Skeletal muscle tissue (tissue), 4 donors: ENCODE results near the gene QSER1. TPM values are rescaled to one million over a fixed set of nuclear protein-coding genes. Genes with fewer than 3 reads are reported as not detected.
A peak's percentile ranks its signal among the peaks of the same experiment; 100 is the strongest.
"Not testable (repeated sequence)": the region's sequence is repeated elsewhere in the genome, so short reads cannot be mapped to it uniquely, and the experiment has no call there.

Experiments
- H3K27ac ChIP-seq: one replicate; pipeline ENCODE4 v1.7.0; 2013; ENCODE audit warnings: mild to moderate bottlenecking, low read depth, low read length, inconsistent platforms
- H3K27me3 ChIP-seq, 3 donors: one replicate each; pipeline ENCODE4 v1.7.0; 2013; ENCODE audit warnings: low read length in 3 of 3; ENCODE audit not compliant: control insufficient read depth in 3 of 3, insufficient read depth in 3 of 3
- H3K36me3 ChIP-seq, 3 donors: one replicate each; pipeline ENCODE4 v1.7.0; 2013; ENCODE audit warnings: low read length in 3 of 3; ENCODE audit not compliant: control insufficient read depth in 3 of 3, insufficient read depth in 3 of 3
- H3K4me1 ChIP-seq, 3 donors: one replicate each; pipeline ENCODE4 v1.7.0; 2013; ENCODE audit warnings: low read length in 3 of 3, mild to moderate bottlenecking in 3 of 3; ENCODE audit not compliant: control insufficient read depth in 3 of 3, insufficient read depth in 3 of 3
- H3K4me3 ChIP-seq, 3 donors: one replicate each; pipeline ENCODE4 v1.7.0; 2013; ENCODE audit warnings: low read length in 3 of 3
- H3K9ac ChIP-seq, 3 donors: one replicate each; pipeline ENCODE4 v1.7.0; 2013; ENCODE audit warnings: low read length in 3 of 3, mild to moderate bottlenecking in 3 of 3, moderate library complexity in 2 of 3, low read depth in 1 of 3
- H3K9me3 ChIP-seq, 3 donors: one replicate each; pipeline ENCODE4 v1.7.0; 2013; ENCODE audit warnings: low read length in 3 of 3; ENCODE audit not compliant: control insufficient read depth in 3 of 3
- total RNA-seq: library from RNA; depleted of rRNA; stranded (reverse); fragments of >200 nt; gene quantifications from one replicate; pipeline ENCODE4 v1.2.3, GENCODE V29; 2014
- donor health status: Osteomylitis.

Gene QSER1
- total RNA-seq, 1 donor from 2014 or later: 29.2 TPM

GRCh38 chr11:32888384-32888710 lies 4.3 kb upstream of the QSER1 start:
- not testable (repeated sequence) for H3K27me3 ChIP-seq, H3K4me3 ChIP-seq, H3K4me1 ChIP-seq, H3K36me3 ChIP-seq, H3K9ac ChIP-seq, H3K9me3 ChIP-seq, H3K27ac ChIP-seq

- H3K4me1 ChIP-seq: peaks cover 0 to 6% (median 3%) of the 10 kb centered on the region in 3 donors
- H3K4me3 ChIP-seq: no peak overlapping the region
- H3K9me3 ChIP-seq: no peaks in the 10 kb centered on the region
- no peaks in the 10 kb centered on the region for H3K36me3 ChIP-seq
- H3K27me3 ChIP-seq: no peaks in the 10 kb centered on the region
- H3K9ac ChIP-seq: no peak overlapping the region
- no peak overlapping the region for H3K27ac ChIP-seq
Observed at GRCh38 chr11:32888805-32889204, 3.8 kb upstream of the QSER1 start.

- no peaks in the 10 kb centered on the region for H3K36me3 ChIP-seq
- peaks cover 3 to 12% (median 5%) of the 10 kb centered on the region in 3 donors for H3K4me1 ChIP-seq
- no peaks in the 10 kb centered on the region for H3K9me3 ChIP-seq
- no peak overlapping the region for H3K27ac ChIP-seq
- H3K4me3 ChIP-seq: peak overlapping the region in 1 of 3 donors; percentile 18
- H3K27me3 ChIP-seq: no peaks in the 10 kb centered on the region
- no peak overlapping the region for H3K9ac ChIP-seq
Observed at GRCh38 chr11:32890843-32891656, 1.6 kb upstream of the QSER1 start.

GRCh38 chr11:32891657-32892354 lies 805 bp upstream of the QSER1 start:
- Histone ChIP-seq H3K9me3 (no peaks in the 10 kb centered on the region), H3K27ac (peak overlapping the region; percentile 84), H3K27me3 (no peaks in the 10 kb centered on the region), H3K36me3 (no peaks in the 10 kb centered on the region), H3K4me1 (peaks cover 3 to 12% (median 5%) of the 10 kb centered on the region in 3 donors), H3K9ac (peak overlapping the region; percentile 87 to 92 (median 90)), H3K4me3 (peak overlapping the region; percentile 76 to 87 (median 87))

GRCh38 chr11:32893093-32893342 lies 407 bp downstream of the QSER1 start:
- peaks cover 3 to 12% (median 5%) of the 10 kb centered on the region in 3 donors for H3K4me1 ChIP-seq
- peak overlapping the region; percentile 79 for H3K27ac ChIP-seq
- no peaks in the 10 kb centered on the region for H3K36me3 ChIP-seq
- H3K9me3 ChIP-seq: no peaks in the 10 kb centered on the region
- H3K4me3 ChIP-seq: peak overlapping the region in 2 of 3 donors; percentile 84 to 87
- peak overlapping the region; percentile 79 to 88 (median 85) for H3K9ac ChIP-seq
- no peaks in the 10 kb centered on the region for H3K27me3 ChIP-seq

GRCh38 chr11:32893343-32894148 lies 935 bp downstream of the QSER1 start:
- H3K4me1 ChIP-seq: peaks cover 3 to 12% (median 5%) of the 10 kb centered on the region in 3 donors
- peak overlapping the region; percentile 77 to 84 (median 83) for H3K4me3 ChIP-seq
- no peaks in the 10 kb centered on the region for H3K27me3 ChIP-seq

GRCh38 chr11:32894149-32894827 lies 1.7 kb downstream of the QSER1 start:
- peaks cover 0 to 3% (median 2%) of the 10 kb centered on the region in 3 donors for H3K36me3 ChIP-seq
- peak overlapping the region; percentile 69 to 85 (median 79) for H3K9ac ChIP-seq
- peak overlapping the region; percentile 77 to 84 (median 83) for H3K4me3 ChIP-seq
- no peaks in the 10 kb centered on the region for H3K27me3 ChIP-seq
- H3K27ac ChIP-seq: peak overlapping the region; percentile 79
- no peaks in the 10 kb centered on the region for H3K9me3 ChIP-seq
- H3K4me1 ChIP-seq: peaks cover 3 to 12% (median 5%) of the 10 kb centered on the region in 3 donors

More at GRCh38 chr11:32893343-32894148, 935 bp downstream of the QSER1 start:
- H3K9ac ChIP-seq: peak overlapping the region; percentile 79 to 88 (median 85)
- no peaks in the 10 kb centered on the region for H3K36me3 ChIP-seq
- peak overlapping the region; percentile 79 for H3K27ac ChIP-seq
- no peaks in the 10 kb centered on the region for H3K9me3 ChIP-seq

- peaks cover 0 to 3% (median 2%) of the 10 kb centered on the region in 3 donors for H3K36me3 ChIP-seq
- no peaks in the 10 kb centered on the region for H3K9me3 ChIP-seq
- no peak overlapping the region for H3K27ac ChIP-seq
- H3K4me3 ChIP-seq: no peak overlapping the region
- H3K4me1 ChIP-seq: peaks cover 3 to 12% (median 5%) of the 10 kb centered on the region in 3 donors
- no peaks in the 10 kb centered on the region for H3K27me3 ChIP-seq
- H3K9ac ChIP-seq: no peak overlapping the region
Observed at GRCh38 chr11:32894921-32895320, 2.3 kb downstream of the QSER1 start.

- no peaks in the 10 kb centered on the region for H3K9me3 ChIP-seq
- H3K4me1 ChIP-seq: peaks cover 3 to 12% (median 5%) of the 10 kb centered on the region in 3 donors
- no peak overlapping the region for H3K27ac ChIP-seq
- no peak overlapping the region for H3K4me3 ChIP-seq
- peaks cover 0 to 3% (median 2%) of the 10 kb centered on the region in 3 donors for H3K36me3 ChIP-seq
- H3K9ac ChIP-seq: no peak overlapping the region
- H3K27me3 ChIP-seq: no peaks in the 10 kb centered on the region
Observed at GRCh38 chr11:32895471-32895870, 2.9 kb downstream of the QSER1 start.
